ENCODE results near the gene CCN5. TPM values are rescaled to one million over a fixed set of nuclear protein-coding genes. Genes with fewer than 3 reads are reported as not detected.
A peak's percentile ranks its signal among the peaks of the same experiment; 100 is the strongest.

Gene CCN5
- total RNA-seq, 1 donor from 2014 or later, result 134 TPM

DNA sequence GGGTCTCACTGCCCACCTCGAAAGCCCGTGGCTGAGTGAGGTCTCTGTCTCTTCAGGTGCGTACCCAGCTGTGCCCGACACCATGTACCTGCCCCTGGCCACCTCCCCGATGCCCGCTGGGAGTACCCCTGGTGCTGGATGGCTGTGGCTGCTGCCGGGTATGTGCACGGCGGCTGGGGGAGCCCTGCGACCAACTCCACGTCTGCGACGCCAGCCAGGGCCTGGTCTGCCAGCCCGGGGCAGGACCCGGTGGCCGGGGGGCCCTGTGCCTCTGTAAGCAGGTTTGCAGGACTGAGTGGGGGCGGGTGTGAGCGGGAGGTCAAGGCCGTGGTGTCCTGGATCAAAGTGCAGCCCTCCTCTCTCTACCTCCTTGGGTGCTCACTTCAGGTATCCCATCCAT, 4.7 kb downstream of the CCN5 start:
- no peak for DNase-seq (ENCODE audit: extremely low spot score in 2 of 2)
- H3K27me3 ChIP-seq, result no peaks in the 10 kb centered on the region
- no peak overlapping the region for H3K4me3 ChIP-seq
- intact Hi-C loops (cut with DNase I), result no loop called here
- peaks cover 58% of the 10 kb centered on the region for H3K4me1 ChIP-seq
- peak overlapping the region; percentile 92 for H3K27ac ChIP-seq
- H3K36me3 ChIP-seq, result no peaks in the 10 kb centered on the region
- TF ChIP-seq, protein P1, sequence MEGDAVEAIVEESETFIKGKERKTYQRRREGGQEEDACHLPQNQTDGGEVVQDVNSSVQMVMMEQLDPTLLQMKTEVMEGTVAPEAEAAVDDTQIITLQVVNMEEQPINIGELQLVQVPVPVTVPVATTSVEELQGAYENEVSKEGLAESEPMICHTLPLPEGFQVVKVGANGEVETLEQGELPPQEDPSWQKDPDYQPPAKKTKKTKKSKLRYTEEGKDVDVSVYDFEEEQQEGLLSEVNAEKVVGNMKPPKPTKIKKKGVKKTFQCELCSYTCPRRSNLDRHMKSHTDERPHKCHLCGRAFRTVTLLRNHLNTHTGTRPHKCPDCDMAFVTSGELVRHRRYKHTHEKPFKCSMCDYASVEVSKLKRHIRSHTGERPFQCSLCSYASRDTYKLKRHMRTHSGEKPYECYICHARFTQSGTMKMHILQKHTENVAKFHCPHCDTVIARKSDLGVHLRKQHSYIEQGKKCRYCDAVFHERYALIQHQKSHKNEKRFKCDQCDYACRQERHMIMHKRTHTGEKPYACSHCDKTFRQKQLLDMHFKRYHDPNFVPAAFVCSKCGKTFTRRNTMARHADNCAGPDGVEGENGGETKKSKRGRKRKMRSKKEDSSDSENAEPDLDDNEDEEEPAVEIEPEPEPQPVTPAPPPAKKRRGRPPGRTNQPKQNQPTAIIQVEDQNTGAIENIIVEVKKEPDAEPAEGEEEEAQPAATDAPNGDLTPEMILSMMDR (IDR thresholded peaks at IDR 0.05), result no peak
- TF ChIP-seq POLR2AphosphoS5 (IDR thresholded peaks at IDR 0.05; ENCODE audit: insufficient read depth in 1 of 2, low read depth in 1 of 2) (peak in 1 of 2 donors; percentile 8), POLR2A (IDR thresholded peaks at IDR 0.05) (no peak)
- H3K9me3 ChIP-seq, result no peaks in the 10 kb centered on the region

DNA sequence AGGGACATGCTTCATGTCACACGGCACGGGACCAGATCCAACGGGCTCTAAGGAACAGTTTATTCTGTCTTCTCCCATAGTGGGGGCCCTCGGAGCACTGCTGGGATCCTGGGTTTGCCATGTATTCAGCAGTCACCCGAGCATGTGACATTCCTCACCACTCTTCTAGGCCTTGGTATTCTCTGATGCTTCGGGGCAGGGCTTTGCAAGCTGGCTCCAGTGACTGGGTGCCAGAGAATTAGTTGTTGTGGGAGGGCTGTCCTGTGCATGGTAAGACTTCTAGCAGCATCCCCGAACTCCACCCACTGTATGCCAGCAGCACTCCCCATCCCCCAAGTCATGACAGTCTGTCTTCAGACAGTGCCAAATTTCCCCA, 5.4 kb downstream of the CCN5 start:
- TF ChIP-seq, protein P1 (IDR thresholded peaks at IDR 0.05), result no peak
- no peak for TF ChIP-seq POLR2AphosphoS5 (IDR thresholded peaks at IDR 0.05; ENCODE audit: insufficient read depth in 1 of 2, low read depth in 1 of 2)
- TF ChIP-seq POLR2A (IDR thresholded peaks at IDR 0.05), result no peak
- Histone ChIP-seq H3K4me1 (peaks cover 50% of the 10 kb centered on the region), H3K27me3 (no peaks in the 10 kb centered on the region), H3K27ac (peak overlapping the region; percentile 92), H3K4me3 (no peak overlapping the region), H3K36me3 (no peaks in the 10 kb centered on the region), H3K9me3 (no peaks in the 10 kb centered on the region)
- intact Hi-C loops (cut with DNase I), result no loop called here
- DNase-seq (ENCODE audit: extremely low spot score in 2 of 2), result no peak

DNA sequence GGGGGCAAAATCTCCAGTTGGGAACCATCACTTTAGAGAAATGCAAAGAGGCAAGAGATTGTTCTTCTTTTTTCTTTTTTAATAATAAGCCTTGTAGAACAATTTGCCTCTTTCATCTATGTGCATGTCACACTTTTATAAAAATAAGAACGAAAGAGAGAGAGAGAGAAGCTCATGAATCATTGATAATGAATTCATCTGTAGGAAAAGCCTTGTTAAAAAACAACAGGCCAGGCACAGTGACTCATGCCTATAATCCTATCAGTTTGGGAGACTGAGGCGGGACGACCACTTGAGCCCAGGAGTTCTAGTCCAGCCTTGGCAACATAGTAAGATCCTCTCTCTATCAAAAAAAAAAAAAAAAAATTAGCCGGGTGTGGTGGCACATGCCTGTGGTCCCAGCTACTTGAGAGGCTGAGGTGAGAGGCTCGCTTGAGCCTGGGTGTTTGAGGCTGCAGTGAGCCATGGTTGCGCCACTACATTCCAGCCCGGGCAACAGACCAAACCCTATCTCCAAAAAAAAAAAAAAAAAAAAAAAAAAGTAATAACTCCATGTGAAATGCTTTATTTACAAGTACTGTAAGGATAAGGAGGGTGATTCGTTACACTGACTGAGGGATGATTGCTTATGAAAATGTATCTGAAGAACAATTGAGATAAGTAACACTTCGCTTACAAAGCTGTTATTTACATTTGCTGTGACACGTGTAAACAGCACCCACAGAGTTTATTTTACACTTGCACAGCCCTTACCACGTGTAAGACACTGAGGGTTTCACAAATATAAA, 6.0 kb downstream of the CCN5 start:
- H3K9me3 ChIP-seq, result no peaks in the 10 kb centered on the region
- intact Hi-C loops (cut with DNase I), result no loop called here
- H3K4me3 ChIP-seq, result no peak overlapping the region
- no peaks in the 10 kb centered on the region for H3K36me3 ChIP-seq
- H3K27me3 ChIP-seq, result no peaks in the 10 kb centered on the region
- peak overlapping the region; percentile 92 for H3K27ac ChIP-seq
- peaks cover 44% of the 10 kb centered on the region for H3K4me1 ChIP-seq
- DNase-seq (ENCODE audit: extremely low spot score in 2 of 2), result no peak
- TF ChIP-seq POLR2A (IDR thresholded peaks at IDR 0.05) (no peak), POLR2AphosphoS5 (IDR thresholded peaks at IDR 0.05; ENCODE audit: insufficient read depth in 1 of 2, low read depth in 1 of 2) (peak in 1 of 2 donors; percentile 68)

DNA sequence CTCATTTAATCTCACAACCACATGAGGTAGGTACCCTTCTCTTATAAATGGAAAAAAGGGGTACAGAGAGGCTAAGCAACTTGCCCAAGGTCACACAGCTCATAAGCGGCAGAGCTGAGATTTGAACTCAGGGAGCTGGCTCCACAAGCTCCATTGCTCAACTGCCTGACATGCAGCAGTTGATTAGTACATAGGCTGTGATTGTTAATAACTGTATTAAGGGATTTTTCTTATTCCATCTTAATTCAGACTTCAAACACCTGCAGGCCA, 6.6 kb downstream of the CCN5 start:
- Histone ChIP-seq H3K4me3 (no peak overlapping the region), H3K9me3 (no peaks in the 10 kb centered on the region), H3K36me3 (no peaks in the 10 kb centered on the region), H3K27ac (peak overlapping the region; percentile 92), H3K4me1 (peaks cover 39% of the 10 kb centered on the region), H3K27me3 (no peaks in the 10 kb centered on the region)
- TF ChIP-seq POLR2A (IDR thresholded peaks at IDR 0.05) (no peak), POLR2AphosphoS5 (IDR thresholded peaks at IDR 0.05; ENCODE audit: insufficient read depth in 1 of 2, low read depth in 1 of 2) (no peak)
- TF ChIP-seq, protein P1 (IDR thresholded peaks at IDR 0.05), result no peak
- DNase-seq (ENCODE audit: extremely low spot score in 2 of 2), result no peak
- intact Hi-C loops (cut with DNase I), result no loop called here

DNA sequence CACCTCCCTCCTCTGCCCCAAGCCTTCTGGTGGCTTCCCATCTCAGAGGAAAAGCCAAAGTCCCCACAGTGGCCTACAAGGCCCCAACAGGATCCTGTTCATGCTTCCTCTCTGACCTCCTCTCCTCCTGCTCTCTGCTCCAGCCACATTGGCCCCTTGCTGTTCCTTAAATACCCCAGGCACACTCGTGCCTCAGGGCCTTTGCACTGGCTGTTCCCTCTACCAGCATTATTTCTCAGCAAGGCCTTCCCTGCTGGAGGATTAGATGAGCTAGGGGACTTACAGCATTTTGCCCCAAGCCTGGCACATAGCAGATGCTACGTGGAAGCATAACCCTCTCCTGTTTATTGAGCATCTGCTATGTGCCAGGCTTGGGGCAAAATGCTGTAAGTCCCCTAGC, 7.8 kb downstream of the CCN5 start:
- TF ChIP-seq, protein P1 (IDR thresholded peaks at IDR 0.05), result no peak
- no peak for TF ChIP-seq POLR2AphosphoS5 (IDR thresholded peaks at IDR 0.05; ENCODE audit: insufficient read depth in 1 of 2, low read depth in 1 of 2)
- TF ChIP-seq POLR2A (IDR thresholded peaks at IDR 0.05), result no peak
- intact Hi-C loops (cut with DNase I), result no loop called here
- no peaks in the 10 kb centered on the region for H3K27me3 ChIP-seq
- no peaks in the 10 kb centered on the region for H3K9me3 ChIP-seq
- H3K4me3 ChIP-seq, result no peak overlapping the region
- no peaks in the 10 kb centered on the region for H3K36me3 ChIP-seq
- peaks cover 27% of the 10 kb centered on the region for H3K4me1 ChIP-seq
- H3K27ac ChIP-seq, result peak overlapping the region; percentile 92
- no peak for DNase-seq (ENCODE audit: extremely low spot score in 2 of 2)

All from vagina (tissue), 2 donors.